IPS-18c (cell line): Measurements from ENCODE around the gene SLC25A47.

Experiments used
- H3K4me3 ChIP-seq: 2 replicates; pipeline ENCODE4 v1.7.0; 2013; ENCODE audit warnings: low read depth, mild to moderate bottlenecking, low read length, moderate library complexity; ENCODE audit not compliant: insufficient read depth
- H3K9me3 ChIP-seq: one replicate; pipeline ENCODE4 v1.6.1; 2013; ENCODE audit warnings: mild to moderate bottlenecking, low read length, moderate library complexity; ENCODE audit not compliant: control insufficient read depth, insufficient read depth

The SLC25A47 gene

GRCh38 chr14:100312877-100313400 is 10.2 kb upstream of the SLC25A47 start:
- Histone ChIP-seq H3K4me3 (no peak overlapping the region), H3K9me3 (no peaks in the 10 kb centered on the region)

GRCh38 chr14:100313464-100314230 is 9.5 kb upstream of the SLC25A47 start:
- H3K4me3 ChIP-seq, result no peak overlapping the region
- H3K9me3 ChIP-seq, result no peaks in the 10 kb centered on the region

- Histone ChIP-seq H3K9me3 (no peaks in the 10 kb centered on the region), H3K4me3 (no peak overlapping the region)
Observed at GRCh38 chr14:100314724-100315123, 8.4 kb upstream of the SLC25A47 start.

GRCh38 chr14:100317389-100317788 is 5.8 kb upstream of the SLC25A47 start:
- Histone ChIP-seq H3K9me3 (no peaks in the 10 kb centered on the region), H3K4me3 (no peak overlapping the region)

GRCh38 chr14:100317912-100318808 is 5.0 kb upstream of the SLC25A47 start:
- no peak overlapping the region for H3K4me3 ChIP-seq

GRCh38 chr14:100320157-100320856 is 2.8 kb upstream of the SLC25A47 start:
- H3K4me3 ChIP-seq, result no peak overlapping the region

More at GRCh38 chr14:100317912-100318808, 5.0 kb upstream of the SLC25A47 start:
- no peaks in the 10 kb centered on the region for H3K9me3 ChIP-seq

GRCh38 chr14:100321473-100322137 is 1.5 kb upstream of the SLC25A47 start:
- Histone ChIP-seq H3K9me3 (no peaks in the 10 kb centered on the region), H3K4me3 (no peak overlapping the region)

More at GRCh38 chr14:100320157-100320856, 2.8 kb upstream of the SLC25A47 start:
- no peaks in the 10 kb centered on the region for H3K9me3 ChIP-seq

- Histone ChIP-seq H3K4me3 (no peak overlapping the region), H3K9me3 (no peaks in the 10 kb centered on the region)
Observed at GRCh38 chr14:100322138-100322957, 791 bp upstream of the SLC25A47 start.

- H3K4me3 ChIP-seq, result no peak overlapping the region
Observed at GRCh38 chr14:100323942-100324307, 786 bp downstream of the SLC25A47 start.

GRCh38 chr14:100325231-100325632 is 2.1 kb downstream of the SLC25A47 start:
- H3K4me3 ChIP-seq, result no peak overlapping the region

More at GRCh38 chr14:100323942-100324307, 786 bp downstream of the SLC25A47 start:
- H3K9me3 ChIP-seq, result no peaks in the 10 kb centered on the region

GRCh38 chr14:100325958-100326357 is 2.8 kb downstream of the SLC25A47 start:
- Histone ChIP-seq H3K4me3 (no peak overlapping the region), H3K9me3 (peaks cover 2% of the 10 kb centered on the region)

More at GRCh38 chr14:100325231-100325632, 2.1 kb downstream of the SLC25A47 start:
- H3K9me3 ChIP-seq, result no peaks in the 10 kb centered on the region

GRCh38 chr14:100327128-100327527 is 4.0 kb downstream of the SLC25A47 start:
- H3K9me3 ChIP-seq, result peaks cover 2% of the 10 kb centered on the region
- no peak overlapping the region for H3K4me3 ChIP-seq

GRCh38 chr14:100328495-100329163 is 5.5 kb downstream of the SLC25A47 start:
- H3K9me3 ChIP-seq, result peaks cover 2% of the 10 kb centered on the region
- no peak overlapping the region for H3K4me3 ChIP-seq

GRCh38 chr14:100329233-100330006 is 6.3 kb downstream of the SLC25A47 start:
- no peak overlapping the region for H3K4me3 ChIP-seq
- peaks cover 2% of the 10 kb centered on the region for H3K9me3 ChIP-seq

- no peak overlapping the region for H3K4me3 ChIP-seq
Observed at GRCh38 chr14:100330007-100330344, 6.8 kb downstream of the SLC25A47 start.

More at GRCh38 chr14:100330007-100330344, 6.8 kb downstream of the SLC25A47 start:
- peaks cover 2% of the 10 kb centered on the region for H3K9me3 ChIP-seq
